HEK293 (cell line): ENCODE data around the gene DYNLT2B.

ENCODE experiments used
- ZNF529 ChIP-seq: fragments of 450-650 bp; formaldehyde crosslinking; IDR thresholded peaks from 2 replicates; pipeline ENCODE4 v1.5.1; 2017; ENCODE audit warnings: missing genetic modification characterization, missing biosample characterization; ENCODE audit not compliant: insufficient replicate concordance
- TF ChIP-seq, protein P1 (sequence below): fragments of 450-650 bp; IDR thresholded peaks from 2 replicates; pipeline ENCODE4 v1.5.1; 2018; ENCODE audit warnings: missing biosample characterization, mild to moderate bottlenecking, missing genetic modification characterization
- TF ChIP-seq, protein P2 (sequence below): fragments of 450-650 bp; formaldehyde crosslinking; IDR thresholded peaks from 2 replicates; pipeline ENCODE4 v1.5.1; 2016; ENCODE audit warnings: missing biosample characterization, missing genetic modification characterization

DNA sequence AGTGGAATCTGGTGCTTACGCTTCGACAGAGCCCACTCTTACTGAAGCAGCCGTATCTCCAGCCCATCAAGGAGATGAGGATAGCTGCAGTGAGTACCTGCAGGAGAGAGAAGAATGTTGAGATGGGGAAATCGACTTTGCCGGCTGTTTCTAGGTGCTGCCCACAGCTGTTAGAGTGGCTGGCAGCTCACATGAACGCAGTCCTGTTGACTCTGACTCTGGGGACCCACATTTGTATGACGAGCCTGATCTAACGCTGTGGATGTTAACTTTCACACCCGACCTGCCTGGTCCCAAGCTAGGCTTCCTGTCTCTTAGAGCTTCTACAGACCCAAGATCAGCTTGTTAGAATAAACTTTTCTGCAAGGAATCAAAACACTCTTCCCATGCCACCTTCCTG lies 8.9 kb upstream of the DYNLT2B start:
- TF ChIP-seq, protein P1, sequence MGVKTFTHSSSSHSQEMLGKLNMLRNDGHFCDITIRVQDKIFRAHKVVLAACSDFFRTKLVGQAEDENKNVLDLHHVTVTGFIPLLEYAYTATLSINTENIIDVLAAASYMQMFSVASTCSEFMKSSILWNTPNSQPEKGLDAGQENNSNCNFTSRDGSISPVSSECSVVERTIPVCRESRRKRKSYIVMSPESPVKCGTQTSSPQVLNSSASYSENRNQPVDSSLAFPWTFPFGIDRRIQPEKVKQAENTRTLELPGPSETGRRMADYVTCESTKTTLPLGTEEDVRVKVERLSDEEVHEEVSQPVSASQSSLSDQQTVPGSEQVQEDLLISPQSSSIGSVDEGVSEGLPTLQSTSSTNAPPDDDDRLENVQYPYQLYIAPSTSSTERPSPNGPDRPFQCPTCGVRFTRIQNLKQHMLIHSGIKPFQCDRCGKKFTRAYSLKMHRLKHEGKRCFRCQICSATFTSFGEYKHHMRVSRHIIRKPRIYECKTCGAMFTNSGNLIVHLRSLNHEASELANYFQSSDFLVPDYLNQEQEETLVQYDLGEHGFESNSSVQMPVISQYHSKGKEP (tag by site-specific recombination): no peak
- TF ChIP-seq ZNF529 (tag by site-specific recombination): no peak
- TF ChIP-seq, protein P2, sequence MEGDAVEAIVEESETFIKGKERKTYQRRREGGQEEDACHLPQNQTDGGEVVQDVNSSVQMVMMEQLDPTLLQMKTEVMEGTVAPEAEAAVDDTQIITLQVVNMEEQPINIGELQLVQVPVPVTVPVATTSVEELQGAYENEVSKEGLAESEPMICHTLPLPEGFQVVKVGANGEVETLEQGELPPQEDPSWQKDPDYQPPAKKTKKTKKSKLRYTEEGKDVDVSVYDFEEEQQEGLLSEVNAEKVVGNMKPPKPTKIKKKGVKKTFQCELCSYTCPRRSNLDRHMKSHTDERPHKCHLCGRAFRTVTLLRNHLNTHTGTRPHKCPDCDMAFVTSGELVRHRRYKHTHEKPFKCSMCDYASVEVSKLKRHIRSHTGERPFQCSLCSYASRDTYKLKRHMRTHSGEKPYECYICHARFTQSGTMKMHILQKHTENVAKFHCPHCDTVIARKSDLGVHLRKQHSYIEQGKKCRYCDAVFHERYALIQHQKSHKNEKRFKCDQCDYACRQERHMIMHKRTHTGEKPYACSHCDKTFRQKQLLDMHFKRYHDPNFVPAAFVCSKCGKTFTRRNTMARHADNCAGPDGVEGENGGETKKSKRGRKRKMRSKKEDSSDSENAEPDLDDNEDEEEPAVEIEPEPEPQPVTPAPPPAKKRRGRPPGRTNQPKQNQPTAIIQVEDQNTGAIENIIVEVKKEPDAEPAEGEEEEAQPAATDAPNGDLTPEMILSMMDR (tag by site-specific recombination): no peak
